GM21576 (cell line): ENCODE measurements around the gene SUCO.

ENCODE experiments used
- ATAC-seq: cut with Tn5 transposase; IDR thresholded peaks from one replicate; pipeline ENCODE4 v1.9.1; 2021; ENCODE audit warnings: mild to moderate bottlenecking, moderate library complexity; ENCODE audit not compliant: unreplicated experiment

The SUCO gene

DNA sequence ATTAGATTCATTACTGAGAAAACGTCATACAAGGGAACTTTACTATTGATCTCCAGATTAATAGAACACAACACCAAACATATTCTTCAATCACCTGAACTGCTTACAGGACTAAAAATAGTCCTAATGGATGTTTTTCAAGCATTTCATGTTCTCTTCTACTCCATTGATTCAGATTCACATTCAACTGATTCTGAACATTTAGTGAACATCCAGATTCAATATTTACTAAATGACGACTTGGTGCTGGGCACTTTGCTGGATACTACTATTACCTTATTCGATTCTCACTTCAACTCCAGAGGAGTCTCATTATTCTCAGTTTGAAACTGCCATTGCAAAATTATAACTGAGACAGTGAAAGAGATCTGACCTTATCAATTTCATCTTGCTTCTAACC lies 18.8 kb upstream of the SUCO start:
- ATAC-seq = no peak

DNA sequence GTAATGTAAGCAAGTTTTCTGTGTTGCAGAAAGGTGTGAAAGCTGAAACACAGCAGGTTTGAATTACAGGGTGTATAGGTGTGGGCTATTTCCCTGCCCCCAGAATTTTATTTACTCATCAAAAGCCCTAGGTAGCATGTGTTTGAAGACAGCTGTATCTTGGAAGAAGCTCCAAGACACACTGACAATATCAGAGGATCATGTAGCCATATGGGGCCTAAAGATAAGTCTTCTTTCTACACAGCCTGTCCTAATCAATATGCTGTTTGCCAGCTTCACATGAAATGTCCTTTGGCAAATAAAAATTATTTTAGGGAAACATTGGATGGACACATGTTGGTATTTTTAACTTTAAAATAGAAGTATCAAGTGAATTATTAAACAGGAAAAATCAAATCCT lies 17.5 kb upstream of the SUCO start:
- no peak for ATAC-seq

DNA sequence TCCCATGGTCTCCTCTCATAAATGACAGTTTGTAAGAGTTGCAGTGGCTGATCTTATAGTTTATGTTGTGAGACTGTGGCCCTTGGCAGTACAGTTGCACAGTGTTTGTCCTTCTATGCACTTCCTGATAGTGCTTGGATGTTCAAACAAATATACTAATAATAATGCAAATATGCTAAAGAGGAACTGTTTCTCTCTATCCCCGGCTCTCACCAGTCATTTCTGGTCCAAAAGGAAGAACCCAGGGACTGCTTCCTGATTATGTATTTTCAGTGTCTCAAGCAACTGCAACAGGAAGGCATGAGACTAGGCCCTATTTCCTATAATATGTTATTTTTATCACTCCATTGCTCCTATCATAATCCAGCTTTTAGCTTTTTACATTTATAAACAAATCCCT lies 17.0 kb upstream of the SUCO start:
- ATAC-seq = no peak

DNA sequence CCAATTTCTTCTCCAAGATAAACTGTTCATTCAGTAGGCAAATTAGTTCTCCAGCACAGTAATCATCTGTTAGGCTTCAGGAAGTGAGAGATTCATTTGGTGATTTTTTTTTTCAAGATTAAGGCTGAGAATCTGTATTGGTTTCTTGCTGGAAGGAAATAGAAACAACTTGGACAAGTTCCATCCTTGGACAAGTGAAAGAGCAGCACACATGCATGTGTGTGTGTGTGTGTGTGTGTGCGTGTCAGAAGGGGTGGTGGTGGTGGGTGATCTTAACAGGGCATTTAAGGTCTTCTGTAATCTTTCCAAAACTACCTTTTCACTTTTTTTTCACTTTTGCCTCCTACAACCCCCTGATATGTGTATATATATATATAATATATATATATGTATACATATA lies 15.9 kb upstream of the SUCO start:
- ATAC-seq = no peak

DNA sequence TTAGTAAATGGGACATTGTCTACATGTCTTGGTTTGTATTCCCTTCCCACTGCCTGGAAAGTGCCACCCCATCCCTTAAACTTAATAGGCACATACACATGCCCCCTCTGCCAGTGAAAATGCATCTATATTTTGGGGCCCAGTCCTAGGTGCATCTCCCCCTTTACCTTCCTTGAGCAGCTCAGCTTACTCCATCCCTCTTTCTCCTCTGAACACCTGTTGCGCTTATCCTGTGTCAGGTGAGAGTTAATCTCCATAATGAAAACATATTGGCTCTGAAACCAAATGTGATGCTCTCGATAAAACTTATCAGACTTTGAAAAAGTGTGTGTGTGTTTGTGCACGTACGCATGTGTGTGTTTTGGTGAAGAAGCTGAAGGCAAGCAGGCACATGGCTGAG lies 15.4 kb upstream of the SUCO start:
- no peak for ATAC-seq

DNA sequence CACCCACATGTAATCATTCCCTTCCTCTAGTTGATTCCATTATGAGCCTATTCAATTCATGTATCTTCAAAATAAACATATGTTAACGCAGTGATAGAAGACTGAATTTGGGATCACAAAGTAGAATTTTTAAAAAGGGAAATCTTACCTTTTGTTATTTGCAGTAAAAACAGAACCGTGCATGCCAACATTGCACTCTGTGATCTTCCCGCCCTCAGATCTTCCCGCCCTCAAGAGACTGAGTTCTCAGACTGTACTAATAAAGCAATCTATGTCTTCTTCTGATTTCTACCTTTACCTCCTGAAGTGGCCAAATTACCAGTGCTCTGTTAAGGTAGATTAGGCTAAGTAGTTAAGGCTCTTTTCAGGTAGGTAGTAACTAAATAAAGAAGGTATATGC lies 3.6 kb upstream of the SUCO start:
- no peak for ATAC-seq

DNA sequence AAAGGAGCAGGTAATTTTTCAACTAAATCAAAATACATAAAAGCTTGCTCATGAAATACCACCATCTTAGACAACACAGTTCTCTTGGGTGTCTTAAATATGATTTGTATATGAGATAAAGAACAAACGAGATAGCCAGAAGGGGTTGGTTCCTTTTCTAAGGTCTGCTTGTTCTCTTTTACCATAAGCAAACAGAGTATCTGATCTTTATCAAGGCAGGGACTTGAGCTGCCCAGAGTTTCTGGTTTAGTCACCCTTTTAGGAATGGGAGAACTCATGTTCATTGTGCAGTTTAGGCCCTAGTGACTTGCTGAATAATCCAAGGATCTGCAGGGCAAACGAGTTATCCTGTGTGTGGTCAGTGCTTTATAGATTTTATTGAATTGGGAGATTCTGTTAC lies 3.0 kb upstream of the SUCO start:
- no peak for ATAC-seq

DNA sequence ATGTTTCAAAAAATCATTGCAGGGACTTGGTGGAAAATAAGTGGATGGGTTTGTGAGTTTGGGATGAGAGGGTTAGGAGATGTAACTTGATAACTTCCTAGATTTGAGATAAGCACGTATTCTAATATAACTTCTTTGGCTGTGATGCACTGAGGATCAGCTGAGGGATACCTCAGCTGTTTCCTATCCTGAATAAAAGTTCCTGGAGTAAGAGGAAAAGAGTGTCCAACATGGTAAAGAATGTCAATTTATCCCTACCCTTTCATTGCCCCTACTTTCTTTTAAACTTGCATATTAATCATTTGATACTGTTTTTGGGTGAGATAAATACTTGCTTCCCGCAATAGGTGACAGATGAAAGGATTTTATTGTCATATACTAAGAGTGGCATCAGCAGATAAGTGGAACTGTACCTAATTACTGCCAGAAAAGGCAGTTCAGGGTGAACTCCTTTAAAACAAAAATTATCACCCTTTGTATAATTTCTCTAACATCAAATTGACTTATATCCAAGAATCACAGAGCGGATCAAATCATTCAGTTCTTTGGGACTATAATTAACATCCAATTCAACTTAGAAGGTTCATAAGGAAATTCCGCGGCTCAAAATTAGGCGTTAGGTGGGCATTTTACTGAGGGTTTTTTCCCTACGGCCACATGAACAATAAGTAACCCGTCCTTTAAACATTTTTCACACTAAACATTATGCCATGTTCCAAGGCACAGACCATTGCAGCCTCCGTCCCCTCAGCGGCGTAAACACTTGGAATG lies 1.4 kb upstream of the SUCO start:
- ATAC-seq = no peak

DNA sequence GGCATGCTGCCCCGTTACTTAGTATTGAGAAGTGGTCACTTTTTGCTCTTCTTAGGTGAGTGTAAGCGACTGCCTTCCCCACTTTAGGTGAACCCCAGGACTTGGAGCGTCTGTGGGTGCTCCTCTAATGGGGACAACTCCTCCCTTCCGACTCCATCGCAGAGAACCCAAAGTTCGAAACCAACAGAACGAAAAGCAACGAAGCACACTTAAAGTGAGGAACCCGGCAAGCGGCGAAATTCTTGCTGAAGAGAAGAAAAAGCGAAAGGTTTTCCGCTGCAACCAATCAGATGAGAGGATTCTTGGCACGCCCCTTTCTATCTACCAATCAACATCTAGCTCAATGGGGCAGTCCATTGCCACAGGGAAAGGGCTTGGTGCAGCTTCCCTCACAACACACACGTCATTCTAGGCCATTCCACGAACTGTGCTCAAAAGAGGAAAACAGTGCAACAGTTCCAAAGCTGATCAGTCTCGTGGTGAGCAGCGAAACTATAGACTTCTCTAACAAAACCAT lies 709 bp upstream of the SUCO start:
- peak; percentile 69 for ATAC-seq

DNA sequence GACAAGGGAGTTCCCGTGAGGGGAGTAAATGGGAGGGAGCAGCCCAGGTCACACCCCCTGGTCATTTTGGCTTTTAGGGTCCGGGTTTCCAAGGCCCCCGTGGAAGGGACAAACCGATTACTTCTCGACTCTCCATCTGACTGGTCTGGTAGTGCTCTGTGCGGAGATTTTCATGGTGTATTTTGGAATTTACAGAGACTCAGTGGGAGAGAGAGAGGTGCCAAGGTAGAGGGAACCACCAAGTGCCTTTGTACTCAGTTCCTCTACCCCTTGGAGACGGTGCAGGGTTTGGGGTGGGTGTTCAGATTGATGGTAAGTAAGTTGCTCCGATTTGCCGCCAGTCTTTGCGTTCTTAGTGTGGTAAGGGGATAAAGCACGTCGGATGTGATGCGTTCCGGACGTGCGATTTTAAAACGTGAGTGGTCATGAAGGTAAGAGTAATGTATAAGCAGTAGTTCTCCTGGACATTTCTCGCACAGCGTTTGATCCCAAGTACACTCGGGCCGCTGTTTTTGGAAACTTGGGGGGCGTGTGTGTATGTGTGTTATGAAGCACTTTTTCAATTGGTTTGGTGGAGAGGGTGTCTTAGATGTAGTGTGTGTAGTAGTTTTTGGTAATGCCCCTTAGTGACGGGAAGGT lies 682 bp downstream of the SUCO start:
- peak; percentile 3 for ATAC-seq

DNA sequence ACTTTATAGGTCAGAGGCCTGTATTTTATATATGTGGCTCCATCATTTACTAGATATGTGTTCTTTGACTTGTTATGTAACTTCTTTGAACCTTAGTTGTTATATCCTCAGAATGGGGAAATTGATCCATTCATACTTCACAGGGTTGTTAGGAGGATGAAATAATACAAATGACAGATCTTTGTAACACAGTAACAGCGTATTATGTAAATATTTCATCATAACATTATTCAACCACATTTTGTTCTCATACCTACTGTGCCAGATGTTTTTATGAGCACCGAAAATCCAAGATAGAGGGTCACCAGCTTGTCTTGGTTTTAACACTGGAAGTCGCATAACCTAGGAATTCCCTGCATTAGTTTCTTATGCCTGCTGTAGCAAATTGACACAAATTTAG lies 3.3 kb downstream of the SUCO start:
- ATAC-seq = no peak

DNA sequence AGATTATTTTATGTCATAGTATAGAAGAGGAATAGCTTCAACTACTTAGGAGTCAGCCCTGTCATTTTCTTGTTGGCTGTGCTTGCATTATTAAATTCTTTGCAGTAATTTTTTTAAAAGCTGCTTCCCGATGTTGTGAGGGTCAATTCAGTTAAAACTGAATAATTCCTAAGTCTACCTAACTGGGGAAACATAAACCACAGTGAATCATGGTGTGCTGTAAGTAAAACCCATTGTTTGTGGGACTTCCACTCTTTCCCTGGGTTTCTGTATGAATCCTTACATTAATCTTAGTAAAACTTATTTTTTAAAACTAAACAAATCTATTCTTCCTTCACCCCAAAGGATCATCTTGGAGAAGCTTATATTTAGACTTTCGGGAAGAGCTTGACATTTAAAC lies 4.4 kb downstream of the SUCO start:
- ATAC-seq = no peak

DNA sequence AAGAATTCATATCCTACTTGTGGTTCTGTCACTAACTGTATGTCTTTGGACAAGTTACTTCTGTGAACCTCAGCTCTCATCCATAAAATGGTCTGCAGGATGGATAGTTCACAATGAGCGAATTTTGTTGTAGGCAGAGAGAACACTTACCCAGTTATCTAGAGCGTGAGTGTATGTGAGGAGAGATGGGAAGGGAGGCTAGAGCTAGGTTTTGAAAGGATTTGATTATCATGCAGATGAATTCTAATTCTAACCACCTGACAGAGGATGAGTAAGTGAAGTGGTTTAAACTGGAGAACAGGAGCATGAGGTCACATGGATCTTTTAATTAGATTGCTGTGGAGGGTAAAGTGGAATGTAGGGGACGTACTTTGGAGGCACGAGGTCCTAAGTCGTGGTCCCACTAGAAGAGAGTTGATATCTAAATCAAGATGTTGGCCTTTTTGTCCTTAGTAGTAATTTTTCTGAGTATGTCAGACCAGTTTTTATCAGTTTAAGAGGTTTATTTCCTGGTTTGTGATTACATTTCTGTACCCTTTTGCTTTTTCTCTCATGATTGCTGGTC lies 5.0 kb downstream of the SUCO start:
- ATAC-seq = no peak

DNA sequence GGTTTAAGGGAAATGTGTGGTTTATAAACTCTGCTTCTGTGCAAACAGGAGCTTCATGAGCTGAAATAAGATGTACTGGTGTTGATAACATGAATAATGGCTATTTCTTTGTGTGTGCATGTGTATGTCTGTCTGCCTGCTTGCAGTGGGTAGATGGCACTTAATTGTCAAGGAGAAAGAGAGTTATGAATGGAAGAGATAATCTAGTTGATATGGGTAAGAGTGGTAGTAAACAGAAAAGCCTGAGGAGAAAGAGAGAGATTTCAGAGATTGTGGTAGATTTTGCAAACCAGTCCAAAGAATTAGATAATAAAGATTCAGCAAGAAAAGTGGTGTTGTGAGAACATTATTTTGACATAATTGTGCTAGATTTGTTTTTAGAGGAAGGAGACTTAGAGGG lies 7.7 kb downstream of the SUCO start:
- no peak for ATAC-seq

DNA sequence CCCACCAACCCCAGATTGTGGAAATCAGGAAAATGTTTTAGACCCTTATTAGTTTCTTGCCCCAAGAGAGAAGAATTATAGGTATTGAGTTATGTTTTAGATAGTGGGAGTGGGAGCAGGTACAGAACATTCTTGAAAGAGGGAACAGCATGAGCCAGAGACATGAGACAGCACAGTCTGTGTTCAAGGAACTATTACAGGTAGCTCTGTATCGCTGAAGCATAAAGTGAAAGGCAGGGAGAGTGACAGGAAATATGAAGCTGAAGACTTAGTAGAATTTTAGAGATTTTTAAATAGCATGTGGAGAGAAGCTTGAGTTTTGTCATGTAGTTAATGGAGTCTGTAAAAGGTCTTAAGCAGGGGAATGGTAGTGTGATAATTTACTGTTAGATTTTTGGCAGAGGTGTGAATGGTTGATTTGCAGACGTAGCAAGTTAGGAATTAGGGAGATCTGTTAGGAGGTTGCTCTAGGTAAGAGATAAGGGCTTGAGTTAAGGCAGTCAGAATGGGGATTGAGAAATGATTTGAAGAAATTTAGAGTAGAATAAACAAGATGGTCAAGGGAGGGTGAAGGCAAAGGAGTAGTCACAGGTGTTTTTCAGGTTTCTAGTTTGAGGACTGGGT lies 11.6 kb downstream of the SUCO start:
- peak; percentile 17 for ATAC-seq

DNA sequence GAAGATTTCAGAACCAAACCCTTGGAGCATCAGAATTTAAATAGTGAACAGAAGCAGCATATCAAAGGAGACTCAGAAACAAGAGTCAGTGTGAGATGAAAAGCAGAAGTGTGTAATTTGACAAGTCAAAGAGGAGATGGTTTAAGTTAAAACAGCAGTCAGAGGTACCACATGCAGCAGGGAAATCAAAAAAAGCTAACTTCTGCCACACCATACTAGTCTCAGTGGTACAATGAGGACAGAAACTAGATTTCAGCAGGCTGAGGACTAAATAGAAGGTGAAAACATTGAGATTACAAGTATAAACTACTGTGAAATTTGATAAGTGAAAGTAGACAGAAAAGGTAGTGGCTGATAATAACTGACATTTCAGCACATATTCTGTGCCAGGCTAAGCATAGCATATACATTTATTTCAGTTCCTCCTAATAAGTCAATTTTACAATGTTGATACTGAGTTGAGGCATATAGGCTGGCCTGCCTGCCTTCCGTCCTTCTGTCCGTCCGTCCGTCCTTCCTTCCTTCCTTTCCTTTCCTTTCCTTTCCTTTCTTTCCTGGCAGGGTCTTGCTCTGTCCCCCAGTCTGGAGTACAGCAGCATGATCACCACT lies 12.6 kb downstream of the SUCO start:
- ATAC-seq = peak; percentile 82

DNA sequence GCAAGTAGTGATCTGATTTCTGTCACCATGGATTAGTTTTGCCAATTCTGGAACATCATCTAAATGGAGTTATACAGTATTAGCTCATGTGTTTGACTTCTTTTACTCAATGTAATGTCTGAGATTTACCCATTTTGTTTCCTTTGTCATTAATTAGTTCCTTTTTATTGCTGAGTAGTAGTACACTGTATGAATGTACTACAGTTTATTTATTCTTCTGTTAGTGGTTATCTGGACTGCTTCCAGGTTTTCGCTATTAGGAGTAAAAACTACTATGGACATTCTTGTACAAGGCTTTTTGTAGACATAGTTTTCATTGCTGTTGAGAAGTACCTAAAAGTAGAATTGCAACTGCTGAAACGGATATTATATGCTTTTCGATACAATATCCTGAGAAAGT lies 14.1 kb downstream of the SUCO start:
- ATAC-seq = no peak

DNA sequence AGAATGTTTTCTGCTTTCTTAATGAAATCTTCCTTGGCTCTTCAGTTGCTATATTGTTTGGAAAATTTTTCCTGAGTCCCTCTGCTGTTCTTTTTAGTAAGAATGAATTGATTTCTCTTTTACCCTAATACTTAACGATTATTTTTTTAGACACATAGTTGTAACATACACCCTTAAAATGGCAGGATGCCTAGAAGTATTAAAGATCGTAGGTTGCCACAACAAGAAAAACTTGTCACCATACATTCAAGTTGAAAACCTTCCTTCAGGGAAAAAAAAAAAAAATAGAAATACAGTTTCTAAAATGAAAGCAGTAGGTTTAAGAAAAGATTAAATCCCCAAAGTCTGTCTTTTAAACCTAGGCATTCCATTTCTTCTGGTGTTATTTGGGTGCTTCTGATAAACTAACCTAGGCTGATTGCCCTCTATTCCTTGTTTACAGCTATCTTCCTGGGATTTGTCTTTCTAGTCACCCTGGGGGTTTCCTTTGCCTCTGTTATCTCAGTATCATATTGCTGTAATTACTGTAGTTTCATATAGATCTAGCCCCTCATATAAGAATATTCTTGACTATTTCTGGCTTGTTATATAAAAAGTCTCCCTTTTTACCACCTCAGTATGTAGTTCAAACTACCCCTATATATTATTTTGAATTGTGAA lies 16.8 kb downstream of the SUCO start:
- no peak for ATAC-seq

DNA sequence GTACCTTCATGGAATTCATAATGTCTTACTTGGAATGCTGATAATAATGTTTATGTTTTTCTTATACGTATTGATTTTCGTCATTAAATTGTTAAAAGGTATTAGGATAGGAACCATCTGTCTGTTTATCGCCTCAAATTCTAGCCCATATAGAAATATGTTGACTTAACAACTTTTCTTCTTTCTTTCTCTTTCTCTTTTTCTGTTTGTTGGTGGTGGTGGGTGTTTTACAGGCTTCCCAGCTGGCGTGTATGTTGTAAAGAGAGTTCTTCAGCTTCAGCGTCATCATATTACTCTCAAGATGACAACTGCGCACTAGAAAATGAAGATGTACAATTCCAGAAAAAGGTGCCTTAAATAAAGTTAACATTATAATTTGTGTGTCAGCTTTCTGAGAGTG lies 18.3 kb downstream of the SUCO start:
- ATAC-seq = no peak

DNA sequence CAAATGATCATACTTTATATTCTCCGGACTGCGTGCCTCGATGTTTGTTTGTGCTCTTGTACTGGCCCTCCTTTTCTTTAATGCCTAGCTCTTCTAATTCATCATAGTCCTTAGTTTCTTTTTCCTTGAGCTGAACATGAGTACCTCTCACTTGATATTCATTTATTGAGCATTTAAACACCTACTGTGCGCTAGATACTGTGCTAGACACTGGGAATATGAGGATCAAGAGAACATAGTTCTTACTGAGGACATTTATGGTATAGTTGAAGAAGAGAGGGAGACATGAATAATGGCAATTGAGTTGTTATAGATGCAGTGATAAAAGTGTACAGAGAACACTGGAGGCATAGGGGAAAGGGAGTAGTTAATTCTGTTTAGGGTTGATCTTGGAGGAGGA lies 22.0 kb downstream of the SUCO start:
- ATAC-seq = no peak

DNA sequence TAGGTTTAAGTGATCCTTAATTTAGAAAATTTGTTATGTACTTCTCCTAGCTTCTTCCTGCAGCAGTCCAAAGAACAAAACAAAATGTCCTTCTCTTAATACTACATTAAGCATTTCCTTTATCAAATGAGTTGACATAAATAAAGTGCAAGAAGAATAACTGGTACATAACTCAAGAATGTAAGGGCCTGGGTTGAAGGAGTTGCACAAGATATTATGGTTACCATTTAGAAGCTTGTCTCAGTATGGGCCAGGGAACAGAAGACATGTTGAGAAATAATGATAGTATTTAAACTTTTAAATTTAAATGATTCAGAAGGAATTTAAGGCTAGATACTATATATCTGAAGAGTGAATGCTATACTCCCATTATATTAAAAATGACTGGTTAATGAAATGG lies 23.5 kb downstream of the SUCO start:
- ATAC-seq = no peak
